Gastroesophageal sphincter (tissue), 2 donors: ENCODE measurements around the gene LMTK2.

Source experiments
- EP300 ChIP-seq: sonication (generic); formaldehyde crosslinking; IDR thresholded peaks from one replicate; pipeline ENCODE4 v1.6.1; 2017; ENCODE audit warnings: antibody characterized with exemption, mild to moderate bottlenecking
- POLR2A ChIP-seq, 2 donors: fragments of 450-650 bp; IDR thresholded peaks; one replicate each; pipeline ENCODE4 v1.6.1; 2017; ENCODE audit warnings: antibody characterized with exemption in 2 of 2, mild to moderate bottlenecking in 2 of 2, moderate library complexity in 1 of 2

- TF ChIP-seq POLR2A (IDR thresholded peaks at IDR 0.05), result no peak
- no peak for TF ChIP-seq EP300
Observed at GRCh38 chr7:98217623-98218582, 111.2 kb downstream of the LMTK2 start.
